Limb (tissue), 2 donors: ENCODE results near the gene MUC3A.
"Not testable (repeated sequence)": the region's sequence is repeated elsewhere in the genome, so short reads cannot be mapped to it uniquely, and the experiment has no call there.

Experiments
- DNase-seq, 2 donors: peaks; one replicate each; pipeline ENCODE4 v3.0.0-alpha.2; 2016; ENCODE audit errors: extremely low spot score in 2 of 2

MUC3A gene

GRCh38 chr7:100971111-100972001 is 22.0 kb downstream of the MUC3A start:
- no peak for DNase-seq

GRCh38 chr7:100972002-100972347 is 22.6 kb downstream of the MUC3A start:
- no peak for DNase-seq

GRCh38 chr7:100974021-100974420 is 24.7 kb downstream of the MUC3A start:
- no peak for DNase-seq

GRCh38 chr7:100975371-100975821 is 26.1 kb downstream of the MUC3A start:
- no peak for DNase-seq

- no peak for DNase-seq
These were observed 29.0 kb downstream of the MUC3A start for GRCh38 chr7:100978300-100978699.

- DNase-seq: no peak
These were observed 34.3 kb downstream of the MUC3A start for GRCh38 chr7:100983451-100984187.

GRCh38 chr7:100984241-100984918 is 35.0 kb downstream of the MUC3A start:
- not testable (repeated sequence) for DNase-seq

- DNase-seq: not testable (repeated sequence)
These were observed 35.9 kb downstream of the MUC3A start for GRCh38 chr7:100985033-100985797.

GRCh38 chr7:100991631-100992030 is 42.3 kb downstream of the MUC3A start:
- no peak for DNase-seq

- not testable (repeated sequence) for DNase-seq
These were observed 42.9 kb downstream of the MUC3A start for GRCh38 chr7:100992280-100992679.

GRCh38 chr7:100994671-100995070 is 45.3 kb downstream of the MUC3A start:
- not testable (repeated sequence) for DNase-seq

GRCh38 chr7:100998530-100998929 is 49.2 kb downstream of the MUC3A start:
- DNase-seq: not testable (repeated sequence)

- DNase-seq: not testable (repeated sequence)
These were observed 50.0 kb downstream of the MUC3A start for GRCh38 chr7:100999334-100999733.

- DNase-seq: not testable (repeated sequence)
These were observed 50.7 kb downstream of the MUC3A start for GRCh38 chr7:101000025-101000424.

- DNase-seq: not testable (repeated sequence)
These were observed 53.0 kb downstream of the MUC3A start for GRCh38 chr7:101002333-101002732.

GRCh38 chr7:101007361-101007760 is 58.0 kb downstream of the MUC3A start:
- not testable (repeated sequence) for DNase-seq

GRCh38 chr7:101009629-101010028 is 60.3 kb downstream of the MUC3A start:
- DNase-seq: no peak

- no peak for DNase-seq
These were observed 63.6 kb downstream of the MUC3A start for GRCh38 chr7:101012931-101013330.

GRCh38 chr7:101015626-101016025 is 66.3 kb downstream of the MUC3A start:
- no peak for DNase-seq

- DNase-seq: peak; percentile 77 to 79
These were observed 67.9 kb downstream of the MUC3A start for GRCh38 chr7:101017064-101017777.
